HG03066 (cell line): ENCODE data around the gene PXN.
"Not testable (repeated sequence)": the region's sequence is repeated elsewhere in the genome, so short reads cannot be mapped to it uniquely, and the experiment has no call there.

Experiments used
- ATAC-seq: cut with Tn5 transposase; IDR thresholded peaks from one replicate; pipeline ENCODE4 v1.9.1; 2021; ENCODE audit warnings: low read depth; ENCODE audit not compliant: unreplicated experiment

The PXN gene

DNA sequence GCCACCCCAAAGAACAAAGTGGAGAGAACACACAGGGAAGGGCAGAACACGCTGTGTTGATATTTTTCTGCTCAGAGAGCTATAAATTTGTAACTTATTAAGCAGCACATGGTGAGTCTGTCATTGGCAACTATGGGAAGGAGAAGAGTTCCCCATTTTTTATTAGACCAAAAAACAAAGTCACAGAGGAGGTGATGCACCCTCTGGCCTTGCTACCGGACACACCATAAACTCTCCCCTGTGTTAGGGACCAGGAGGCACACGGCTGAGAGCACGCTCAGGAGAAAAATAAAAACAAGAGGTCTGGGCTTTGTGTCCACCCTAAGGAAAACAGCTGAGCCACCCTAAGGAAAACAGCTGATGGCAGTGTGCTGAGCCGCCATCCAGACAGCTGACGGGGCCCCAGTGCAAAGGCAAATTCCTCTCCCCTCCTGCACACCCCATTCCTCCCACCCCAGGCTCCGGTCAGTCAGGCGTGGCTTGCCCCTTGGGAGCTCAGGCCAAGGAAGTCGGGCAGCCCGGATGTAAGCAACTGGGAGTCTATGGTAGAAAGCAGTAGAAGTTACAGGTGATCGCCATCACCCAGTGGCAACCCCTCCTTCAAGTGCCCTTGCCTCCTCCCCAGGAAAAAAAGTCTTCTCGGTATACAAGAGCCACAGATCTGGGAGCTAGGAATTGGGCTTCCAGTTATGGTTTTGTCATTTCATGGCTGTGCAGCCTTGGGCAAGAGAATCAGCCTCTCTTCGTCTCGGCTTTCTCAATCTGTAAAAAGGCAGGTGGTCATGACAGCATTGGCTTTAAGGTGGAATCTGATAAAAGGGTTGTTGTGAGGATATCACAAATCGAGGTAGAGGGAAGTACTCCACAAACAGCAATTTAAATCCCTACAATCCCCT, 2.4 kb downstream of the PXN start:
- no peak for ATAC-seq

GRCh38 chr12:120261951-120262851, 3.3 kb downstream of the PXN start:
- ATAC-seq: no peak

- ATAC-seq: no peak
These were observed 4.9 kb downstream of the PXN start for GRCh38 chr12:120260607-120261006.

DNA sequence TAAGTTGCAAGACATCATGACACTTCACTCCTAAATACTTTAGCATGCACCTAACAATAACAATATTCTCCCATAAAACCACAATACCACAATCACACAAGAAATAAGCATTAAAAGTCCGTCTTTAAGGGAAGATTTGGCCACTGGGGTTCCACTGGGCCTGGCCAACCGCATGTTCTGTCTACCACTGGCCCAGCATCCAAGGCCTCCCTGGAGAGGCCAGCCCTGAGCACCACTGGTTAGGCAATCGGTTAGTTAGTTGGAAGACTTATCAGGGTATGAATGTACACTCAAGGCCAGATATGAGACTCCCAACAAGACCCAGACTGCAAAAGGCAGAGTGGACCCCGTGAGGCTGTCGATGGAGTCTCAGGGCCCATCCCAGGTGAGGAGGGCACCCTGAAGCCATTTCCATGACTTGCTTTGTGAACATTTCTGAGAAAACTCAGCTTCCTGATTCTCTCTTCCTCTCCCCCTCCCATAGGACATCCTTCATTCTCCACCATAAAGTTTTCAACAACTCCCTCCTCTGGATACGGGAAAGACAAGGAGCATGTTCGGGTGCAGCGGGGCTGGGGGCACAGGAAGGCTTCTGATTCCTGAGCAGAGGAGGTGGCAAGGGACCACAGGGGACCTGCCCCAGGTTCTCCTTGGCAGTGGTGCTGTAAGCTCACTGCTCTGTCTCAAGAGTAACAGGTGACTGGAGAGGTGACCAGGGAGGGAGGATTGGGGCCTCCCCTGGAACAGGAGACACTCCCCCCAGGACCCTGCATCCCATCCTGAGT, 5.9 kb downstream of the PXN start:
- ATAC-seq: no peak

- ATAC-seq: no peak
These were observed 7.1 kb downstream of the PXN start for GRCh38 chr12:120258323-120258896.

DNA sequence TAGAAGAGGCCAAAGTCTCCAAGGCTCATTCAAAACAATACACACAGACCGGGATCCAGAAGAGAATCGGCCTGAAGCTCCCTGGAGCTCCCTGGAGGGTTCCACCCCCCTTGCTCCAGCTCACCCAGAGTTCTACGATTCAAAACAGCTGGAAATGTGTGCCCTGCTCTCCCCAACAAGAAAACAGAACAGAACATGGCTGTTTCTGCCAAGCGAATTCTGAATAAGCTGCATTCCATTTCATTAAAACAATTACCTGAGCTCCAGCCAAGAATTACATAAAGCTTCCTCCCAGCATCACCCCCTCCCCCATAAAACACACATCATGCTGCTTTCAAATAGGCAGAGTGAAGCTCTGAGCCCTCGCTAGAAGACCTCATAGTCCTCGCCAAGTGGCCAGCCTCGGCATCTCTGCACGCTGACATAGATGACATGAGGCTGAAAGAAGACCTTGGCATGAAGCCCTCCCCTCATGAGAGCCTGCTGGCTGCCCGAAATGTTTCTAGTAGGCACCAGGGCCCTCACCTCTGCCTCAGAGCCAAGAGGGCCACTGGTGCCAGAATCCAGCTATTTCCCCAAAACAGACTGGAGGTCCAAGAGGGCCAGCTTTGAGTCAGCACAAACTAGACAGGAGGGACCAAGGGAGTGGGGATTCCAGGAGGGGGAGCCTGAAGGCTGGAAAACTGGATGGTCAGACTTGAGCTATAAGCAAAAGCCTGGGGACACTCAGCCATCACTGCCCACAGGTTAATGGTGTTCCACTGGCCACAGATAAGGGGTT, 8.3 kb downstream of the PXN start:
- ATAC-seq: no peak

GRCh38 chr12:120254809-120255208, 10.7 kb downstream of the PXN start:
- ATAC-seq: no peak

- ATAC-seq: not testable (repeated sequence)
These were observed 12.2 kb downstream of the PXN start for GRCh38 chr12:120253313-120253712.

DNA sequence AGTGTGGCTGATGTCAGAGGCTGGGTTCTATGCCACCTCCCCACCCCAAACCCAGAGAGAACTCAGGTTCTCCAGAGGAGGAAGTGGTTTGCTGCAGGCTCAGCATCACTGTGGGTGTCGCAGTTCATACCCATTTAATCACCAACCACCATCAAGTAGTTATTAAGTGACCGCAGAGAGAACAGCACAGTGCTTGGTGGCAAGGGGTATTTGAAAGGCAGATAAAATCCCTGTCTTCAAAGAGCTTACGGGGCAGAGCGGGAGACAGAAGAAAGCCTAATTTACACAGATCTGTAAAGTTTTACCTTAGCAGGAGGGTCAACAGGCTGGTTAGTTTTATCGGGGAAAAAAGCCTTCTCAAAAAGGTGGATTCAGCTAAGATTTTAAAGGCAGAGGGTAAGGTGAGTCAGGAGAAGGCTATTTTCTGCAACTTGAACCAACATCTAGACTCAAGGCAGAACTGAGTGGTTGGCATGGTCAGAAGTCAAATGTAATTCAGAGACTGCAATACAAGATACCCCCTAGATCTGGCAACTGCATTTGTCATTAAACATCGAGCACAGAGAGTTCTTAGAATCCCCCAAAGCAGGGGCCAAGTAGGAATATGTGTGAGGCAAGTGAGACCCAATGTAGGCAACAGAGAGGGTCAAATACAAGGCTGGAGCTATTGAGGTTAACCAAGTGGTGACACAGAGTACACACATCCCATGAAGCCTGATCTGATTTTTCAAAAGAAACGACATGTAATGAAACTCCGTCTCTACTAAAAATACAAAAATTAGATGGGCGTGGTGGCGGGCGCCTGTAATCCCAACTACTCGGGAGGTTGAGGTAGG, 13.2 kb downstream of the PXN start:
- ATAC-seq: no peak

- ATAC-seq: not testable (repeated sequence)
These were observed 14.0 kb downstream of the PXN start for GRCh38 chr12:120251364-120252070.

DNA sequence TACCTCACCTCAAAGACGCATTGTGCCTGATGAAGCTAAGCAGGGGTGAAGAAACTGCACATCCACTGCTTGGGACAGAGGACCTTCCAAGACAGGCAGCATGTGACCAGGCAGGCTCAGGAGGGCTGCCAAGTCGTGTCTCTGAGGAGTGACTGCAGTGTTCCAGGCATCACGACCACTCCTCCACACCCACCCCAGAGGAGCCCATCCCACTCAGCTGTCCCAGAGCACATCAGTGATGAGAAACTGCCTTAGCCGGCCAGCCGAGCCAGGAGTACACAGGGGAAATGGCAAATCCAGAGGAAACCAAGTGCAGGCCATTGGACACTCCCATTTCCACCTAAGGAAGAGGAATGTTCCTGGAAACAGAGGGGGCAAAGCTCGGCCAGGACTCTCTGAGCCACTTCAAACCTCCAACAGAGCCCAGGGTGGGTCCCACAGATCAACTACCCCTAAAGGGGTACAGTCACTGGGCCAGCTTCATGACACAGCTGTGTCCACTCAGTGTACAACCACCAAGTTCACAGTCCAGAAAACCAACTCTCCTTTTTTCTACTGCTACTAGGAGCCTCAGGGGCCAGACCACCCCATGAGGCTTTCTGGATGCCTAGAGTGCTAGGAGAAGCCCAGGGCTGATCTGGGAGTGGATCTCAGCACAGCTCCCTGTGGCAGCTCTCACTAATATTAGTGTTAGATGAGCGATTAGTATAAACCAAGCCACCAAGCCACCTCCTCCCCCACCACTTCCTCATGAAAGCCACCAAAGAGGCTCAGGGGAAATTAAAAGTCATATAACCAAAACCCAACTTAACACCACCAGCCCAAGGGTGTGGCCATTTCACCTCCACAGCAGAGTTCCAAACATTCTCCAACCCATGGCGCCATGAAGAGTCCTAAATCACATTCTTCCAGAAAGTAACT, 15.4 kb downstream of the PXN start:
- no peak for ATAC-seq

DNA sequence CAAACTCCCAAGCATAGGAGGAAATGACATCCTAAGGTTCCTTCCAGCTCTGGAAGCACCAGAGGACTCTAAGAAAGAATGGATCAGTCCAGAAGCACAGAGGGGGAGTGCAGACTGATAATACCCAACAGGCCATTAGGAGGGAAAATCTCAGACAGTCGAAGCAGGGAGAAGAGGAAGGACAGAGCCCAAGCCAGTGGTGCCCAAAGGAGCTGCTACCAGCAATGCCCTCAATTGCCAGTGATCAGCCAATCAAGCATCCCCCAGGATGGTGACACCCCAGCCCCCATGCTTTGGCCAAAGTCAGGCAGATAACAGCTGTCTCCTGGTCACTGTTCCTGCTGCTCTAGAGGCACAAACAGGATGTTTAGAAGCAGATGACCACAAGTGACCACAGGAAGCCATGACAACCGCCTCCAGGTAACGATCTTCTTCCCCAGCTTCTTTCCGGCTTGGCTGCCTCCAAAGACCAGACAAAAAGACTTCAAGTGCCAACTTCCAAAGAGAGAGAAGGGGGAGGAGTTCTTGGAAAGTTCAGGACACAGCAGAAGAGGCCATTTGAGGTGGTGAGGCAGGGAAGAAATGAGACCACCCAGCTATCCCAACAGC, 16.2 kb downstream of the PXN start:
- no peak for ATAC-seq

GRCh38 chr12:120247621-120248030, 17.9 kb downstream of the PXN start:
- no peak for ATAC-seq

DNA sequence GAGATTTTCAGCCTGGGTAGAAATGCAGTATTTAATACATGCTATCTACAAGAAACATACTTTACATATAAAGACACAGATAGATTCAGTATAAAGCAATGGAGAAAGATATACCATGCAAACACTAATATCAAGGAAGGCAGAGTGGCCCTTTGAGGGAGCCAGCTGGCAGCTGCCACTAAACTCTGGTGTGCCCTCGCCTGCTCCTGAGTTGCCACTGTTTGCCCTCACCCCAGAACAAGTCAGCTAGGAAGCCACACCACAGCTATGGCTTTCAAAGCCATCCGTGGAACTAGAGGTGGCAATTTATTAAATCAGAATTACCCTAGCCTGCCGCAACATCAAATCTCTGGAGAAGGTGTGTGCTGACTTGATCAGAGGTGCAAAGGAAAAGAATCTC, 18.3 kb downstream of the PXN start:
- no peak for ATAC-seq

GRCh38 chr12:120246705-120247104, 18.8 kb downstream of the PXN start:
- not testable (repeated sequence) for ATAC-seq

DNA sequence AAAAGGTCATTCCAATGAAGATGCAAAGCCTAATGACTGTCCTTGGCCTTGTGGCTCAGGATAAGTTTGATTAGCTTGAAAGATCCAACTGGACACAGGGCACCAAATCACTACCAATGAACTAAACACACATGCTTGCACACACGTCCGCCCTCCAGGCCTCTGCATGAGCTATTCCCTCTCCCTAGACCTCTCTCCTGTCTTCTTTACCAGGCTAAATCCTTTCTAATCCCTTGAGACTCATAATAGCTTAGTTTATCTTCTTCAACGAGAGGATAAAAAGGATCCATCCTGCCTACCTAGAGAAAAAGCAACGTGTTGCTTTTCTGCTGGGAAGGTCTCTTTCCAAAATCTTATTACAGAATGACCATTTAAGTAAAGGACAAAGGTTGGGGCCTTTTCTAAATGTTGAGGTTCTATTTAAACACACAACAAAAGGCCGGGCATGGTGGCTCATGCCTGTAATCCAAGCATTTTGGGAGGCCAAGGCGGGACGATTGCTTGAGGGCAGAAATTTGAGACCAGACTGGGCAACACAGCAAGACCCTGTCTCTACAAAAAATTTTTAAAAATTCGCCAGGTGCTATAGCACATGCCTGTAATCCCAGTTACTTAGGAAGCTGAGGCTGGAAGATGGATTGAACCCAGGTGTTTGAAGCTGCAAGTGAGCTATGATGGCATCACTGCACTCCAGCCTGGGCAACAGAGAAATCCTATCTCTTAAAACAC, 22.4 kb downstream of the PXN start:
- no peak for ATAC-seq
